ENCODE data around the gene ARID3A.

ARID3A gene

DNA sequence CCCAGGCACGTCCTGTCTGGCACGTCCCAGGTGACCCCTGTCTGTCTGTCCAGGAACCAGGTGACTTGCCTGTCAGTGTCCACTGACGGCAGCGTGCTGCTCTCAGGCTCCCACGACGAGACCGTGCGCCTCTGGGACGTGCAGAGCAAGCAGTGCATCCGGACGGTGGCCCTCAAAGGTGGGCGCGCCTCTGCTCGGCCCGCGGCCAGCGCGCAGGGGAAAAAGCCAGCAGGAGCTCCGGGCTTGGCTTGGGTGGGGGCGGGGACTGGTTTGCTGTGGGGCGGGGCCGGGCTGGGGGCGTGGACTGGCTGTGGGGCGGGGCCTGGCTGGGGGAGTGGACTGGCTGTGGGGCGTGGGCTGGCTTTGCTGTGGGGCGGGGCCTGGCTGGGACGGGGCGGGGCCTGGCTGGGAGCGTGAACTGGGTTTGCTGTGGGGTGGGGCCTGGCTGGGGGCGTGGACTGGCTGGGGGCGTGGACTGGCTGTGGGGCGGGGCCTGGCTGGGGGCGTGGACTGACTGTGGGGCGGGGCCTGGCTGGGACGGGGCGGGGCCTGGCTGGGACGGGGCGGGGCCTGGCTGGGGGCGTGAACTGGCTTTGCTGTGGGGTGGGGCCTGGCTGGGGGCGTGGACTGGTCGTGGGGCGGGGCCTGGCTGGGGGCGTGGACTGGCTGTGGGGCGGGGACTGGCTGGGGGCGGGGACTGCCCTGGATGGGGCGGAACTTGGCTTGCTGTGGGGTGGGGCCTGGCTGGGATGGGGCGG is 65.5 kb downstream of the ARID3A start:
- Histone ChIP-seq H3K4me3 (ENCODE audit: low read length) (no peak overlapping the region), H3K4me1 (ENCODE audit: control insufficient read depth, insufficient read depth, low read length) (peaks cover 3% of the 10 kb centered on the region), H3K27me3 (ENCODE audit: control insufficient read depth, insufficient read depth, low read length) (peaks cover 10% of the 10 kb centered on the region), H3K27ac (ENCODE audit: low read depth, low read length) (no peak overlapping the region), H3K36me3 (ENCODE audit: control insufficient read depth, insufficient read depth, low read length) (peaks cover 3% of the 10 kb centered on the region), H3K9ac (ENCODE audit: low read length) (no peak overlapping the region)

DNA sequence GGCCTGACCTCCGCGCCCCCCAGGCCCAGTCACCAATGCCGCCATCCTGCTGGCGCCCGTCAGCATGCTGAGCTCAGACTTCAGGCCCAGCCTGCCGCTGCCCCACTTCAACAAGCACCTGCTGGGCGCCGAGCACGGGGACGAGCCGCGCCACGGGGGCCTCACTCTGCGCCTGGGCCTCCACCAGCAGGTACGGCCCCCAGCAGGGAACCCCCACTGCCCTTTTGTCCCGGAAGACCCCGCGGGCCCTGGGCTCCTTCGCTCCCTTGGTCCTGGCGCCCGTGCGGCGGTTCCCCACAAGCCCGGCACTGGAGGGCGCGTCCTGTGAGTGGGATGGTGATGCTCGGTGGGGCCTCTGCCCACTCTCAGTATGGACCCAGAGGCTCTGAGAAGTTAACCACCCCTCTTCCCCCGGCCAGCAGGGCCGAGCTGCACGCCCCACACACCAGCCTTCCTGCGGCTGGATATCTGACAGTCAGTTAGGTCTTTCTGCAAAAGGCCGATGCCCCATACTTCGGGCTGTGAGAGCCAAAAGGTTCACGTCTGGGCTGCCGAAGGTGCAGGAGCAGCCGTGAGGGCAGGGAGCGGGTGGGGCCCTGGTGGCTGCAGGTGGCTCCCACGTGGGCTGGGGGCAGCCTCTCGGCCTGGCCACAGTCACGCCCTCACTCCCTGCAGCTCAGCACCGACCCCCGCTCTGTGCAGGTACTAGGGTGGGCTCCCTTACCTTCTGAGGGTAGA is 66.3 kb downstream of the ARID3A start:
- H3K36me3 ChIP-seq (ENCODE audit: control insufficient read depth, insufficient read depth, low read length) = peaks cover 3% of the 10 kb centered on the region
- peaks cover 13% of the 10 kb centered on the region for H3K27me3 ChIP-seq (ENCODE audit: control insufficient read depth, insufficient read depth, low read length)
- H3K9ac ChIP-seq (ENCODE audit: low read length) = no peak overlapping the region
- H3K4me3 ChIP-seq (ENCODE audit: low read length) = no peak overlapping the region
- H3K27ac ChIP-seq (ENCODE audit: low read depth, low read length) = no peak overlapping the region
- peaks cover 4% of the 10 kb centered on the region for H3K4me1 ChIP-seq (ENCODE audit: control insufficient read depth, insufficient read depth, low read length)

DNA sequence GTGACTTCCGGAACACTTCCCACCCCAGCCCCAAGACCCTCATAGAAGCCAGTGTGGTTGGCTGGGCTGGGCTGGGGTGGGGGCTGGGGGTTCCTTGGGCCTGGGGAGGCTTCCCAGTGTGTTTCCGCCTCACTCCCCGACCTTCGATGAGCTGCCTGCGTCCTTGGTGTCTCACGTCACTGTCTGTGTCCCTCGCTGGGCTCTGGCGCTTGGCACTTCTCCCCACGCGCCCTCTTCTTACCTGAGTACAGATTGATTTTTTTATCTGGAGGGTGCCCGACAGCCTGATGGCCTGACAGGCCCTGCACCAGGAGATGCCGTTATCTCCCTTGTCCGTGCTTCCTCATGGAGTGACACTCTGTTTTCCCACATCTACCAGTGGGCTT is 66.8 kb downstream of the ARID3A start:
- H3K4me1 ChIP-seq (ENCODE audit: control insufficient read depth, insufficient read depth, low read length) = peaks cover 4% of the 10 kb centered on the region

DNA sequence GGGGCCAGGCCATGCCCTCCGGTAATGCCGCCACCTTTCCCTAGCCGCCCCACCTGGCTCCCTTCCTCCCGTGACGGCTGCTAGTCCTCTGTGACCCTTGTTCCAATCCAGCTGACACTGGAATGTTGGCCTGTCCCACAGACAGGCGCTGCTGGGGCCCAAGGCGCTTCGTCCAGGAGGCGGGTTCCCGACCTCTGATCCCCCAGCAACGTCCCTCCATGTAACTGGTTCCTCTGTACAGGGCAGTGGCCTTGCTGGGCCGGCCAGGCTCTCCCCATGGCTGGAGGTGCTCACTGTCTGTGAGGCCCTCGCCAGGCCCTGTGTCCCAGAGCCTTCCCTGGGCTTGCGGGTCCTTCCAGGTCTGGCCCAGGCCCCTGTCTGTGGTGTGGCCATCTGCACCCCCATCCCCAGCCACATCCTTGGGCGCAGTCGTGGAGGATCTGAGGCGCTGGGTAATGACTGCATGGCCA is 67.6 kb downstream of the ARID3A start:
- no peak overlapping the region for H3K9ac ChIP-seq (ENCODE audit: low read length)
- peaks cover 23% of the 10 kb centered on the region for H3K27me3 ChIP-seq (ENCODE audit: control insufficient read depth, insufficient read depth, low read length)
- no peak overlapping the region for H3K4me3 ChIP-seq (ENCODE audit: low read length)
- no peak overlapping the region for H3K27ac ChIP-seq (ENCODE audit: low read depth, low read length)
- peaks cover 4% of the 10 kb centered on the region for H3K4me1 ChIP-seq (ENCODE audit: control insufficient read depth, insufficient read depth, low read length)
- H3K36me3 ChIP-seq (ENCODE audit: control insufficient read depth, insufficient read depth, low read length) = peaks cover 3% of the 10 kb centered on the region

More for the DNA sequence above, 66.8 kb downstream of the ARID3A start:
- Histone ChIP-seq H3K9ac (ENCODE audit: low read length) (no peak overlapping the region), H3K36me3 (ENCODE audit: control insufficient read depth, insufficient read depth, low read length) (peaks cover 3% of the 10 kb centered on the region), H3K27me3 (ENCODE audit: control insufficient read depth, insufficient read depth, low read length) (peaks cover 18% of the 10 kb centered on the region), H3K4me3 (ENCODE audit: low read length) (no peak overlapping the region), H3K27ac (ENCODE audit: low read depth, low read length) (no peak overlapping the region)

DNA sequence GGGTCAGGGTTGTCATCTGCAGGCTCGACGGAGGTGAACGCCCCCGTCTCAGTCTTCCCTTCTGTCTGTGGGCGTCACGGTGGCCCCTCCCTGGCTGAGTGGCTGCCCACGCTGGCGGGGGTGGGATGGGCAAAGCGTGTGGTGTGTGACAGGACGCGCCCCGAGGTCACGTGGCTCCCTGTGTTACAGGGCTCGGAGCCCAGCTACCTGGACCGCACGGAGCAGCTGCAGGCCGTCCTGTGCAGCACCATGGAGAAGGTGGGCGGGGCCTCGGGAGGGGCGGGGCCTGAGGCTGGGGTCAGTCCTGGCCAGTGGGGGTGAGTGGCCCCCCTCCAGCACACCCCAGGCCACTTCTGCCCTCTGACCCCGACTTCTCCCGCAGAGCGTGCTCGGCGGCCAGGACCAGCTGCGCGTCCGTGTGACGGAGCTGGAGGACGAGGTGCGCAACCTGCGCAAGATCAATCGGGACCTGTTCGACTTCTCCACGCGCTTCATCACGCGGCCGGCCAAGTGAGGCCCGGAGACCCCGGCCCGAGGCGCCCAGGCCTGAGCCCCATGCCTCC is 68.1 kb downstream of the ARID3A start:
- H3K36me3 ChIP-seq (ENCODE audit: control insufficient read depth, insufficient read depth, low read length) = peaks cover 3% of the 10 kb centered on the region
- peaks cover 26% of the 10 kb centered on the region for H3K27me3 ChIP-seq (ENCODE audit: control insufficient read depth, insufficient read depth, low read length)
- no peak overlapping the region for H3K27ac ChIP-seq (ENCODE audit: low read depth, low read length)
- H3K4me1 ChIP-seq (ENCODE audit: control insufficient read depth, insufficient read depth, low read length) = peaks cover 4% of the 10 kb centered on the region
- H3K4me3 ChIP-seq (ENCODE audit: low read length) = no peak overlapping the region
- no peak overlapping the region for H3K9ac ChIP-seq (ENCODE audit: low read length)

DNA sequence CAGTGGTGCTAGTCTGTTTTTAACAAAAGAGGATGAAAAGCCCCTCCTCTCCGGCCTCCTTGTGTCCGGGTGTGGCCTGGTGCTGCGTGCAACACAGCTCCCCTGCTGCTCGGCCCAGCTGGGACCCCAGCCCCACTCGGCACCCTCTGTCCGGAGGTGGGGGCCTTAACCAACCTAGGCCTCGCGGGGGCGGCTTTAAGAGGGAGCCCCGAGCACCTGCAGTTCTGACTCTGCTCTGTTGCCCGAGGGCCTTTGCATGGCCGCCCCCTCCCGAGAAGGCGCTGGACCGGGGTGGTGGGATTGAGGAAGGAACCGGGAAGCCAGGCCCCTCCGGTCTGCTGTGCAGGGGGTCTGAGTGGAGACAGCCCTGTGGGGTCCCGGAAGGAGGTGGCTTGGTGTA is 68.7 kb downstream of the ARID3A start:
- Histone ChIP-seq H3K4me1 (ENCODE audit: control insufficient read depth, insufficient read depth, low read length) (peaks cover 4% of the 10 kb centered on the region), H3K4me3 (ENCODE audit: low read length) (no peak overlapping the region), H3K9ac (ENCODE audit: low read length) (no peak overlapping the region), H3K27ac (ENCODE audit: low read depth, low read length) (no peak overlapping the region), H3K36me3 (ENCODE audit: control insufficient read depth, insufficient read depth, low read length) (peaks cover 3% of the 10 kb centered on the region), H3K27me3 (ENCODE audit: control insufficient read depth, insufficient read depth, low read length) (peaks cover 32% of the 10 kb centered on the region)

DNA sequence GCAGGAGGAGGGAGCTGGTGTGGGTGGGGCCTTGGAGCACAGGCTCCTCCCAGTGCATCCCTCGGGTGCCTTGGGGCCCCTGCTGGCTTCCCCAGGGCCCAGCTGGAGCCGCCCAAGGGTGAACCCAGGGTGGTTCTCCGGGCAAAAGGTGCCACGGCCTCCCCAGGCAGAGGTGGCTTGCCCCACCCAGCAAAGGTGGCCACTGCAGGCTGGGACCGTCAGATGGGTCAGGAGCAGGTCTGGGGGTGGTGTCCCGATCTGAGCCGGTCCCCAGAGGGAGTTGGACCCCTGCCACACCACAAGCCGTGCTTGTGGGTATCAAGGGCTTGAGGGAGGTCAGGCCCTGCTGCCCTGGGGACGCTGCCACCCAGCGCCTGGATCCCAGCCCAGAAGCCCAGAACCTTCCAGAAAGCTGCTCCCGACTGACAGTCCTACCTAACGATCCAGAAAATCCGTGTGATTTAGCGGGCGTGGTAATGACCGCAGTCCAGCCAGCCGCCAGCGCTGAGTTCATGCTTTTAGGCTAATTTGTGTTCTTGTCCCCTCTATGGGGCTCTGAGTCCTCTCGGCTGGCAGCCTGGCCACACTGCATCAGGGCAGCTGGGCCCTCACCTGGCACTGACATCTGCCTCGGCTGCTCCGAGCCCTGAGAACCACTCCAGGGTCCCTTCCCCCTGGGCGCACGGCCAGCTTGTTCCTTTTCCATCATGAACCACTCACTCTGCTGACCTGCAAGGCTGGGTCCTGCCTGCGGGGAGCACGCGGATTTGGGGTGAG is 69.4 kb downstream of the ARID3A start:
- Histone ChIP-seq H3K9ac (ENCODE audit: low read length) (no peak overlapping the region), H3K27ac (ENCODE audit: low read depth, low read length) (no peak overlapping the region), H3K27me3 (ENCODE audit: control insufficient read depth, insufficient read depth, low read length) (peaks cover 33% of the 10 kb centered on the region), H3K4me1 (ENCODE audit: control insufficient read depth, insufficient read depth, low read length) (peaks cover 4% of the 10 kb centered on the region), H3K36me3 (ENCODE audit: control insufficient read depth, insufficient read depth, low read length) (peaks cover 2% of the 10 kb centered on the region), H3K4me3 (ENCODE audit: low read length) (no peak overlapping the region)

DNA sequence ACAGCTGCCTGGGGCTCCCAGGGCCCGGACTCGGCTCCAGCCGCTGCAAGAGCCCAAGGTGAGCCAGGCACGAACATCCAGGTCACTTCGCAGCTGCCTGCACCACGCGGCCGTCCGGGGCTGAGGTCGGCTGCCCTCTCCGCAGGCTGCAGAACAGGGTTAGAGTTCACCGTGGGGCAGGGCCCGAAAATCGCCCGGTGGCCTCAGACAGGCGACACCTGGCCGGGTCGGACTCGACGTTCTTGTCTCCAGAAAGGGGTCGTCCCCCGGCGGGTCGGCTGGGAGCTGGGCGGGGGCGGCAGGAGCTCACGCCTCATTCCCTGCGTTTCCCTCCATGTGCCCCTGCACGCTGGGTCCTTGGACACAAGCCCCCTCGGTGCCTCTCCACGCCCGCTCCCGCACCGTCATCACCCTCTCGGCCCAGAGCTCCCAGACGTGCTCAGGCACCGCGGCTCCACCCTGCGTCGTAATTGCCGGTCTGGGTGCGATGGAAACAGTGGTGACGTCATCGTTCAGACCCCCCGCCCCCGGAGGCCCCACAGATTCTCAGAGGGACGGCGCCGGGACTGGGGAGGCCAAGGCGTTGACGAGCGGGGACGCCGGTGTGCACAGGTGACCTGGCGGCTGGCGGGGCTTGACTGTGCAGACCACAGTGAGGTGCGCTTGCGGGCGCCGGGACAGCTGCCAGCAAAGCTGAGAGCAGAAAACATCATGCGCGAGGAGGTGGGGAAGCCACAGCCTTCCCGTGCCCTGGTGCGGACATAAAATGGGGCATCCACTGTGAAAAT is 70.4 kb downstream of the ARID3A start:
- Histone ChIP-seq H3K9ac (ENCODE audit: low read length) (no peak overlapping the region), H3K36me3 (ENCODE audit: control insufficient read depth, insufficient read depth, low read length) (no peaks in the 10 kb centered on the region), H3K27ac (ENCODE audit: low read depth, low read length) (no peak overlapping the region), H3K4me1 (ENCODE audit: control insufficient read depth, insufficient read depth, low read length) (peaks cover 4% of the 10 kb centered on the region), H3K27me3 (ENCODE audit: control insufficient read depth, insufficient read depth, low read length) (peaks cover 38% of the 10 kb centered on the region), H3K4me3 (ENCODE audit: low read length) (peak overlapping the region; percentile 26)

DNA sequence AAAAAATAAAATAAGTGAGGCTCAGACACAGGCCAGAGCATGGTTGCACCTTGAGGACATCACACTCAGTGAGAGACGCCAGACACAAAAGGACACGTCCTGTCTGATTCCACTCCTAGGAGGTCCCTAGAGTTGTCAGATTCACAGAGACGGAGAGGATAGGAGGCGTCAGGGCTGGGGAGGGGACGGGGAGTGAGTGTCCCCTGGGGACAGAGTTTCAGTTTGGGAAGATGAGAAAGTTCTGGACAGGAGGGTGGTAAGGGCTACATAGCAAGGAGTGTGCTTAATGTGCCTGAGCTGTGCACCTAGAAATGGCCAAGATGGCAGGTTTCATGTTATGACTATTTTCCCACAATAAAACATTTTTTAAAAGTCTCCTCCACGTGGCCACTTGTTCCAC is 72.2 kb downstream of the ARID3A start:
- H3K27ac ChIP-seq (ENCODE audit: low read depth, low read length) = no peak overlapping the region
- H3K9ac ChIP-seq (ENCODE audit: low read length) = no peak overlapping the region
- H3K36me3 ChIP-seq (ENCODE audit: control insufficient read depth, insufficient read depth, low read length) = no peaks in the 10 kb centered on the region
- H3K4me1 ChIP-seq (ENCODE audit: control insufficient read depth, insufficient read depth, low read length) = peaks cover 4% of the 10 kb centered on the region
- H3K4me3 ChIP-seq (ENCODE audit: low read length) = no peak overlapping the region
- H3K27me3 ChIP-seq (ENCODE audit: control insufficient read depth, insufficient read depth, low read length) = peaks cover 50% of the 10 kb centered on the region

DNA sequence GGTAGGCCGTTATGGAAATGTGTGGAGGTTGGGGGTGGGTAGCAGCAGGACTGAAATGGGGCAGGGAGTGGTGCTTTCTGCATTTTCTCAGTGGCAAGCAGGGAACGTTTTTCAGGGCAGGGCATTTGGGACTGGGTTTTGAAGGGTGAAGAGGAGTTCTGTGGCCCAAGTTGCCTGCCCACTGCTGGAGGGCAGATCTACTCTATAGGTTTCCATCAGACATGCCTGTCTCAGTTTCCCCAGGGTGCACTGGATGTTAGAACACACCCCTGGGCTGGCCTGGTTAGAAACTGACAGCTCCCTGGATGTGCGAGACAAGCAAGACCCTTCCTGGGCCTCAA is 73.5 kb downstream of the ARID3A start:
- Histone ChIP-seq H3K27ac (ENCODE audit: low read depth, low read length) (no peak overlapping the region), H3K4me3 (ENCODE audit: low read length) (no peak overlapping the region), H3K27me3 (ENCODE audit: control insufficient read depth, insufficient read depth, low read length) (peaks cover 50% of the 10 kb centered on the region), H3K9ac (ENCODE audit: low read length) (no peak overlapping the region), H3K36me3 (ENCODE audit: control insufficient read depth, insufficient read depth, low read length) (no peaks in the 10 kb centered on the region), H3K4me1 (ENCODE audit: control insufficient read depth, insufficient read depth, low read length) (peaks cover 4% of the 10 kb centered on the region)

DNA sequence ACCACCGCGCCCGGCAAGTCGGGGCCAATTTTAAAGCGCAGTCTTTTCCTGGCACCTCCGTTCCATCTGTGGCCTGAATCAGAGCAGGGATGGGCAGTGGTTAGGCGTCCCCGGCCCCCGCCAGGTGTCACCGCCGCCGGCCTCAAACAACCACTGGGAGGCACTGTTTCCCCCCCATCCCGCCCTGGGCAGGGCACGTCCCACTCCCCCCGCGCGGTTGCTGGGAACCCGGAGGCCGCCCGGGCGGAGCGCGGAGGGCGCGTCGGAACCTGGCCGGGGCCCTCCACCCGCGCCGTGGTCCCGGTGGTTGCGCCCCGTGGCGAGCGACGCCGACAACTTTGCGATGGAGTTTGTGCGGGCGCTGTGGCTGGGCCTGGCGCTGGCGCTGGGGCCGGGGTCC is 74.3 kb downstream of the ARID3A start, which contains the start of gene GRIN3B:
TSS of gene GRIN3B (plus strand) at position 325 of the 400 bp plus-strand sequence. CDS start at position 344, 19 bp downstream.
- Histone ChIP-seq H3K9ac (ENCODE audit: low read length) (no peak within 1 kb of the TSS), H3K4me3 (ENCODE audit: low read length) (no peak within 1 kb of the TSS), H3K4me1 (ENCODE audit: control insufficient read depth, insufficient read depth, low read length) (peaks cover 4% of the 10 kb centered on the region), H3K36me3 (ENCODE audit: control insufficient read depth, insufficient read depth, low read length) (no peaks in the 10 kb centered on the region), H3K27me3 (ENCODE audit: control insufficient read depth, insufficient read depth, low read length) (peaks cover 50% of the 10 kb centered on the region), H3K27ac (ENCODE audit: low read depth, low read length) (no peak within 1 kb of the TSS)

Measured in rectal smooth muscle tissue (tissue), 1 donor.